Measurements from ENCODE around the gene UMPS.
"Not testable (repeated sequence)": the region's sequence is repeated elsewhere in the genome, so short reads cannot be mapped to it uniquely, and the experiment has no call there.

UMPS gene

DNA sequence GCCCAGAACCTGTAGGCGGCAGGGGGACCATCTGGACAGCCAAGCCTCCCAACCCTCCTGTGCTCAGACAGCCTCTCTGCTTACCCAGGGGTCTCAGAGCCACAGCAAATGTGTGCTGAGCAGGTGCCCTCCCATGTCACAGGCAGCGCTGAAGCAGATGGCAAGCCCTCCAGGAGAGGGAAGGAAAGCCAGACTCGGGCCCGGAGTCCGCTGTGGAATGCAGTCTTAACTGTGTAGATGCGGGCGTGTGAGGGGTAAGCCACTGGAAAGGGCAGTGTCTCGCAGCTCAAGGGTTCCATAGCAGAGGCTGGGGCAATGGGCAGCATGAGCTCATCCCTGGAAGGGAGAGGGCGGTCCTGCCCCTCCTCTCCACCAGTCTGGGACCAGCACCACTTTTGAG is 45.6 kb downstream of the UMPS start:
- in situ Hi-C loops (cut with MboI; ENCODE audit: low sequenced_read_pairs): no loop called here

DNA sequence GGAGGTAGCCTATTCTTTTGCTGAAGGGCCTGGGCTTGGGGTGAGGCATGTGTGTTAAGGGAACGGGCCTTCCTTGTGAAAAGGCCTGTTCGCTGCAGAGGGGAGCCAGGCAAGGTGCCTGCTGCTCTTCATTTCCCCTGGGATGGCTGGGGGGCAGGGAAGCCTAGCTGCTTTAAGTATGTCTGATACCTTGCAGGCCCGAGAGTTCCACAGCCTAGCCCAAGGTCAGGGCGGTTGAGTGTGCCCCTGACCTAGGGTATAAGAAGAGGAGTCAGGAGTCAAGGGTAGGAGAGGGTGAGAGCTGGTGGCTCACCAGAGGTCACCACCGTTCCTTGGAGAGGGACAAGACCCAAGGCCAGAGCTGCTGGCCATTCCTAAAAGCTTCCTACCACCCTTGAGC is 46.6 kb downstream of the UMPS start:
- in situ Hi-C loops (cut with MboI; ENCODE audit: low sequenced_read_pairs): no loop called here

GRCh38 chr3:124777762-124778470 is 47.7 kb downstream of the UMPS start:
- in situ Hi-C loops (cut with MboI; ENCODE audit: low sequenced_read_pairs): no loop called here

DNA sequence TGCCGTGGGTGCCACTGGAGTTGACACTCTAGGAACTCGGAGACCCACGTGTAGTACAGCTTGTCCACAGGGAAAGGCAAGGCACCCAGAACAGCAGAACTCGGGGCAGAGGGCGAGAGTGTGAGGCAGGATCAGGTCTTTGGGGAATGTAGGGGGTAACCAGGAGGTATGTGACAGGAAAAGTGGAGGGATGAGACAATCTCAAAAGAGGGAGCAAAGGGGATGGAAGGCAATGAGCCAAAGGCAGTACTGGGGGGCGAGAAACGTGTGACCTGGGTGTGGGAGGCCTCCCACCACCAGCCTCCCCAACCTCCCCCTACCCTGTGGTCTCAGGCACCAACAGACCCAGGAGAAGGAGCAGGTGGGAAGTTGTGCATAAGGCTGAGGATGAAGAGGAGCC is 48.9 kb downstream of the UMPS start:
- in situ Hi-C loops (cut with MboI; ENCODE audit: low sequenced_read_pairs): no loop called here

GRCh38 chr3:124779751-124780191 is 49.5 kb downstream of the UMPS start:
- in situ Hi-C loops (cut with MboI; ENCODE audit: low sequenced_read_pairs): no loop called here

- in situ Hi-C loops (cut with MboI; ENCODE audit: low sequenced_read_pairs): no loop called here
These were observed 50.1 kb downstream of the UMPS start for GRCh38 chr3:124780356-124780755.

DNA sequence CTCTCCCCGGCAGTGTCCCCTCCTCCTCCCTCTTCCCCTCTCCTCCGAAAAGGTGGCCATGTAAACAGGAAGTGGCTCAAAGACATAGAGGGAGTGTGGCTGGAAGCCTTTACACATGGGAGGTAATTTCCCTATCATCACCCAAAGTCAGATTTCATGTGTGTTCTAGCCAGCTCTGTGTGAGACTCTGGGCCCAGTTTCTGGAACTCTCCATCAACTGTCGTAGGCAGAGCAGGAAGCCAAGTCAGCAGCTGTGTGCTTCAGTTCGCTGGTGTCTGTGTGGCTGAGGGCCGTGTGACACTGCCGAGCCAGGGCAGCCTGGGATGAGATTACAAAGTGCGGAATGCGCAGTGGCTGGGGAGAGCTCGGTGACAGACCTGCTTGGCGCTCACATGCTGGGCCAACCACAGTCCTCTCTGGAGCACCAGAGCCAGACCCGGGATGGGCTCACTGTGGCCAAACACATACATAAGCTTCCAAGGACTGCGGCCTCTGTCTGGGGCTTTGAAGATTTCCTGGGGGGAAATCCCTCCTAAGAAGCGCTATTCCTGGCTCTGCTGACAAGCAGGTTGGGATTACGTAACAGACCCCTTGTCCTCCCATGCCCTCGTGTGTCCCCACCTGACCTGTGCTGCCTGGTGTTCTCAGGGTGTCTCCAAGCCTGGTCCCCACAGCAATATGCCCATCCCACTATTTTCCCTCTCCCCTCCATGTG is 50.7 kb downstream of the UMPS start:
- in situ Hi-C loops (cut with MboI; ENCODE audit: low sequenced_read_pairs): no loop called here

DNA sequence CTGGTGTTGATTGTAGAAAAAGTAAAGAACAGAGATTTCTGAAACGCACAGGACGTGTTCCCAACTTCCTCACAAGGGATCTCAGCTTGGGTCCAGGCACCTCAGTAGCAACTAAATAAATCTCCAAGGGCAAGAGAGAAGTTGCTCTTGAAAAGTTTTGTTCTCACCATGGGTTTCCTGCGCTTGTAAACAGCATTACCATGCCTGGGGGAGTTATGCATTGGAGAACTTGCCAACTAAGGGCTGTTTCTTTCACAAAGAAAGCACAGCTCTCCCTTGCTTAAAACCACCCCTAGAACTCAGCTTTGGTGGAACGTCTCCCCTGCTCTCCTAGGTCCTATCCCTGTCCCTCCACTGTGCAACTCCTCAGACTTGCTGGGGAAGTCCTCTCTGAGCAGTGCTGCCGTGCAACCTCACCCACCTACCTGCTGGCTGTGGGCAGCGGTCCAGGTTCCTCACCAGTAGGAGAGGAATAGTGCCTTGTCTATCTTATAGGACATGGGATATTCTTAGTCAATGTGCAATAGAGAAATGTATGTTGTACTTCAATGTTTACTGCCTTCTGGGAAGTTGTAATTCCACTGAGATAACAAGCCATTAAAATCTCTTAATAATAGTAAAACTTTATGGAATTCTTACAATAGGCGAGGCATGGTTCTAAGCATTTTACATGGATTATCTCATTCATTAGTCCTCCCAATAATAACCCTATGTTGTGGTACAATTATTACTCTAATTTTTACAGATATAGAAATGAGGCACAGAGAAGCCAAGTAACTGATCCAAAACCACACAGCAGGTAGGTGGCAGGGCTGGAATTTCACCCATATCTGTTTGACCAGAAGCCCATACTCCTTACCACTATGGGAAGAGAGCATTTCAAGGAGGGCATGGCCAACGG is 51.5 kb downstream of the UMPS start:
- in situ Hi-C loops (cut with MboI; ENCODE audit: low sequenced_read_pairs): no loop called here

DNA sequence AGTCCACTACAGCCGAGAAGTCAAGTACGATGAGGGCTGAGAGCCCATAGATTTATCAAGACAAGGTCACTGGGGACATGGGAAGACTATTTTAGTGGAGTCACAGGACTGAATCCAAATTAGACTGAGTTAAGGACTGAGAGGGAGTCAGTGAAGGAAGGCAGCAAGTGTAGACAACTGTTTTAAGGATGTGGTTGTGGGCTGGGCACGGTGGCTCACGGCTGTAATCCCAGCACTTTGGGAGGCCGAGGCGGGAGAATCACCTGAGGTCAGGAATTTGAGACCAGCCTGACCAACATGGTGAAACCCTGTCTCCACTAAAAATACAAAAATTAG is 52.1 kb downstream of the UMPS start:
- in situ Hi-C loops (cut with MboI; ENCODE audit: low sequenced_read_pairs): not testable (repeated sequence)

- in situ Hi-C loops (cut with MboI; ENCODE audit: low sequenced_read_pairs): no loop called here
These were observed 53.4 kb downstream of the UMPS start for GRCh38 chr3:124783696-124784095.

- in situ Hi-C loops (cut with MboI; ENCODE audit: low sequenced_read_pairs): no loop called here
These were observed 54.6 kb downstream of the UMPS start for GRCh38 chr3:124784686-124785382.

DNA sequence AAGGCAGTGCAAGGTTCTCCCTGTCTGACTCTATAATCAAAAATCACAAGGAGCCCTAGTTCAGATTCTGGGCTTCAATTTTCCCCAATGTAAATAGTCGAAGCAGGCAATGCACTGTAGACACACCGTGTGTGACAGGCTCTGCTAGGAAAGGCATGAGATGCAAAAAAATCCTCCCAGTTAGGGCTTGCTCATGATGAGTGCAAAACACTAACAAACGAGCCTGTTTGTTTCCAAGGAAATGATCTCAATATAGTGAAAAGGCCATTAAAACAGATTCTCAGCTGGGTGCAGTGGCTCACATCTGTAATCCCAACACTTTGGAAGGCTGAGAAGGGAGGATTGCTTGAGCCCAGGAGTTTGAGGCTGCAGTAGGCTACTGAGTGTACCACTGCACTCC is 55.7 kb downstream of the UMPS start:
- in situ Hi-C loops (cut with MboI; ENCODE audit: low sequenced_read_pairs): no loop called here

GRCh38 chr3:124786511-124787241 is 56.4 kb downstream of the UMPS start:
- in situ Hi-C loops (cut with MboI; ENCODE audit: low sequenced_read_pairs): no loop called here

DNA sequence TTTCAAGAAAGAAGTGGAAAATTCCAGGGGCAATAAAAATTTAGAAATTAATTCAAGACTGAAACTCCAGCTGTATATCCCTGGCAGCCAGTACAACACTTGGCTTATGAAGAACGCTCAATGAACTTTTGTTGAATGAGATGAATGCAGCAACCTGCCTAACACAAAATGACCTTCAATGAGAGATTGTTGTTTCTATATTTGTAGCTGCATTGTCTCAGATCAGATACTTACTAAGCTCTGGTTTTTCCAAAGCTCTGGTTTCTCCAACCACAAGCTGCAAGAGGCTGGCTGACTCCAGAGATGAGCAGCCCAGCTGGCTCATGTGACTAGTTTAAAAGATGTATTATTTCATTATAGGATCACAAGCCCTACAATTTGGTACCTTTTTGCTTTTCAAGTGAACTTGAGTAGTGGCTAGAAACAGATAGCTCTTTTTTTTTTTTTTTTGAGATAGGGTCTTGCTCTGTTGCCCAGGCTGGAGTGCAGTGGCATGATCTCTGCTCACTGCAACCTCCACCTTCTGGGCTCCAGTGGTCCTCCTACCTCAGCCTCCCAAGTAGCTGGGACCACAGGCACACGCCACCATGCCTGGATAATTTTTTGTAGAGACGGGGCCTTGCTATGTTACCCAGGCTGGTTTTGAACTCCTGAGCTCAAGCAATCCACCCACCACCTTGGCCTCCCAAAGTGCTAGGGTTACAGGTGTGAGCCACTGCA is 57.4 kb downstream of the UMPS start:
- in situ Hi-C loops (cut with MboI; ENCODE audit: low sequenced_read_pairs): no loop called here

GRCh38 chr3:124788254-124788745 is 58.0 kb downstream of the UMPS start:
- in situ Hi-C loops (cut with MboI; ENCODE audit: low sequenced_read_pairs): no loop called here

- in situ Hi-C loops (cut with MboI; ENCODE audit: low sequenced_read_pairs): not testable (repeated sequence)
These were observed 58.9 kb downstream of the UMPS start for GRCh38 chr3:124789103-124789502.

- in situ Hi-C loops (cut with MboI; ENCODE audit: low sequenced_read_pairs): no loop called here
These were observed 60.9 kb downstream of the UMPS start for GRCh38 chr3:124791142-124791541.

GRCh38 chr3:124791639-124792151 is 61.4 kb downstream of the UMPS start:
- in situ Hi-C loops (cut with MboI; ENCODE audit: low sequenced_read_pairs): no loop called here

DNA sequence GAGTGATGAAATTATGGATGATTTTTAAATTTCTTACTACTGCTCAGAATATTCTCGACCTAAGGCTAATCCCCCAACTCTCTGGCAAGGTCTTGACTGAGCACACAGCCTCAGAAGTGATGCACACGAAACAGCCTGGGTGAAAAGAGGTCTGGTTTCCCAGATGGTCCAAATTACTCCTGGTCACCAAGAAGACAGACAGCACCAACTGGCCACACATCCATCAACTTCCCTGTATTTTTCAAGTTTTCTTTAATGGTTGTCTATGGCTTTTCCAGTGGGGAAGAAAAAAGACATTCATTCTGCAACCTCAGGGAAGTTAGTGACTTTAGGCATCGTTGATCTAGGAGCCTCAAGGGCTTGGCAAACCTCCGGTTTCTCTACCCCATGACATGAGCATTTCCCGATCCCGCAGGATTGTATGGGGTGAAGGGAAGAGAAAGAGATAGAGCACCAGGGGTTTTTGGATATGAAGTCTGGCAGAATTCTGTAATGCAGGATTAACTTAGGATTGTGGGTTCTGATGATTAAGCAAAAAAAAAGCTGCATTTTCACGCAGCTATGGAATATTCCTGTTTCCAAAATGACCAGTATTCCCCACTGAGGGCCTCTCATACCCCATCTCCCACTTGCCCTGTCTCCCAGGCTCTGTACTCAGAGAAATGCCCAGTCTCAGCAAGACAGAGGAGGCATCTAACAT is 62.2 kb downstream of the UMPS start:
- in situ Hi-C loops (cut with MboI; ENCODE audit: low sequenced_read_pairs): no loop called here

Measured in HL-60/S4 (cell line).